Ishikawa (cell line): Measurements from ENCODE around the gene KRT17.

Experiments used
- CREB1 ChIP-seq: IDR thresholded peaks from 2 replicates; pipeline ENCODE4 v1.6.1; 2012; ENCODE audit warnings: low read depth
- EGR1 ChIP-seq: IDR thresholded peaks from 2 replicates; pipeline ENCODE4 v1.6.1; 2012
- EP300 ChIP-seq: IDR thresholded peaks from 2 replicates; pipeline ENCODE4 v1.6.1; 2012; ENCODE audit warnings: borderline replicate concordance
- FOXM1 ChIP-seq: IDR thresholded peaks from 2 replicates; pipeline ENCODE4 v1.6.1; 2012; ENCODE audit warnings: low read depth, borderline replicate concordance
- MAX ChIP-seq: IDR thresholded peaks from 2 replicates; pipeline ENCODE4 v1.6.1; 2012
- NFIC ChIP-seq: IDR thresholded peaks from 2 replicates; pipeline ENCODE4 v1.6.1; 2012
- RAD21 ChIP-seq: IDR thresholded peaks from 2 replicates; pipeline ENCODE4 v1.6.1; 2012; ENCODE audit warnings: low read depth
- REST ChIP-seq: IDR thresholded peaks from 2 replicates; pipeline ENCODE4 v1.6.1; 2012; ENCODE audit warnings: low read depth, mild to moderate bottlenecking
- TAF1 ChIP-seq: IDR thresholded peaks from 2 replicates; pipeline ENCODE4 v1.6.1; 2012; ENCODE audit warnings: low read depth, mild to moderate bottlenecking
- TCF12 ChIP-seq: IDR thresholded peaks from 2 replicates; pipeline ENCODE4 v1.6.1; 2012; ENCODE audit warnings: low read depth
- TEAD4 ChIP-seq: IDR thresholded peaks from 2 replicates; pipeline ENCODE4 v1.6.1; 2012
- USF1 ChIP-seq: IDR thresholded peaks from 2 replicates; pipeline ENCODE4 v1.6.1; 2012
- YY1 ChIP-seq: IDR thresholded peaks from 2 replicates; pipeline ENCODE4 v1.6.1; 2012; ENCODE audit warnings: low read depth
- ZBTB7A ChIP-seq: IDR thresholded peaks from 2 replicates; pipeline ENCODE4 v1.6.1; 2012; ENCODE audit warnings: low read depth

GRCh38 chr17:41588126-41588810, 36.1 kb downstream of the KRT17 start:
- TF ChIP-seq USF1: no peak
- TF ChIP-seq NFIC: no peak
- no peak for TF ChIP-seq TCF12
- no peak for TF ChIP-seq TEAD4
- TF ChIP-seq EP300: no peak
- no peak for TF ChIP-seq EGR1
- TF ChIP-seq FOXM1: no peak
- no peak for TF ChIP-seq TAF1
- TF ChIP-seq YY1: no peak
- TF ChIP-seq REST: no peak
- no peak for TF ChIP-seq CREB1
- no peak for TF ChIP-seq RAD21
- TF ChIP-seq MAX: no peak
- no peak for TF ChIP-seq ZBTB7A
